Endothelial cell (in vitro differentiated cells): ENCODE measurements around the gene PRKD3. TPM values are rescaled to one million over a fixed set of nuclear protein-coding genes. Genes with fewer than 3 reads are reported as not detected.

Source experiments
- DNase-seq: peaks from one replicate; pipeline ENCODE4 v3.0.0; 2021; ENCODE audit warnings: low spot score
- H3K27ac Mint-ChIP-seq: one replicate; pipeline ENCODE4 v1.8.0; 2021; ENCODE audit warnings: mixed read lengths, inconsistent platforms; ENCODE audit not compliant: unreplicated experiment
- H3K27me3 Mint-ChIP-seq: one replicate; pipeline ENCODE4 v1.8.0; 2021; ENCODE audit warnings: mild to moderate bottlenecking, moderate library complexity, mixed read lengths, inconsistent platforms; ENCODE audit not compliant: unreplicated experiment
- H3K36me3 Mint-ChIP-seq: one replicate; pipeline ENCODE4 v1.8.0; 2021; ENCODE audit warnings: mild to moderate bottlenecking, low read depth, mixed read lengths, inconsistent platforms; ENCODE audit not compliant: unreplicated experiment
- H3K4me1 Mint-ChIP-seq: one replicate; pipeline ENCODE4 v1.8.0; 2021; ENCODE audit warnings: mild to moderate bottlenecking, mixed read lengths, inconsistent platforms; ENCODE audit not compliant: unreplicated experiment
- H3K4me3 Mint-ChIP-seq: one replicate; pipeline ENCODE4 v1.8.0; 2021; ENCODE audit warnings: mild to moderate bottlenecking, mixed read lengths, inconsistent platforms; ENCODE audit not compliant: unreplicated experiment
- H3K9me3 Mint-ChIP-seq: one replicate; pipeline ENCODE4 v1.8.0; 2021; ENCODE audit warnings: mixed read lengths, inconsistent platforms; ENCODE audit not compliant: unreplicated experiment
- CTCF ChIP-seq: fragments of 200-600 bp; sonication (generic); IDR thresholded peaks from one replicate; pipeline ENCODE4 v1.5.0; 2021; ENCODE audit warnings: antibody characterized with exemption; ENCODE audit not compliant: unreplicated experiment
- total RNA-seq: library from RNA; stranded (reverse); fragmentation: NEBNext Ultra II Directional; extraction: Animal tissue kit (Norgen Biotek cat#: 25700); gene quantifications from one replicate; pipeline ENCODE4 v1.2.1, GENCODE V29; 2021; ENCODE audit not compliant: unreplicated experiment

Gene PRKD3
- total RNA-seq, 1 donor from 2014 or later, result 71.3 TPM

GRCh38 chr2:37366773-37367172 is 42.1 kb upstream of the PRKD3 start:
- Mint-ChIP-seq H3K27me3 (peaks cover 1% of the 10 kb centered on the region), H3K36me3 (peaks cover 21% of the 10 kb centered on the region), H3K9me3 (no peaks in the 10 kb centered on the region), H3K4me1 (no peaks in the 10 kb centered on the region), H3K27ac (no peak overlapping the region), H3K4me3 (no peak overlapping the region)
- DNase-seq, result no peak
- TF ChIP-seq CTCF, result no peak

GRCh38 chr2:37365669-37366068 is 41.0 kb upstream of the PRKD3 start:
- H3K4me3 Mint-ChIP-seq, result no peak overlapping the region
- H3K27me3 Mint-ChIP-seq, result peaks cover 1% of the 10 kb centered on the region
- H3K27ac Mint-ChIP-seq, result no peak overlapping the region
- H3K4me1 Mint-ChIP-seq, result no peaks in the 10 kb centered on the region
- no peak for DNase-seq
- TF ChIP-seq CTCF, result no peak
- peaks cover 20% of the 10 kb centered on the region for H3K36me3 Mint-ChIP-seq
- H3K9me3 Mint-ChIP-seq, result no peaks in the 10 kb centered on the region

- Mint-ChIP-seq H3K27ac (no peak overlapping the region), H3K27me3 (peaks cover 1% of the 10 kb centered on the region), H3K9me3 (no peaks in the 10 kb centered on the region), H3K4me1 (no peaks in the 10 kb centered on the region), H3K4me3 (no peak overlapping the region), H3K36me3 (peaks cover 21% of the 10 kb centered on the region)
- DNase-seq, result no peak
- TF ChIP-seq CTCF, result no peak
Measured at GRCh38 chr2:37364351-37364750, 39.7 kb upstream of the PRKD3 start.

GRCh38 chr2:37361994-37362698 is 37.5 kb upstream of the PRKD3 start:
- no peak for DNase-seq
- no peak overlapping the region for H3K27ac Mint-ChIP-seq
- peaks cover 1% of the 10 kb centered on the region for H3K27me3 Mint-ChIP-seq
- H3K36me3 Mint-ChIP-seq, result peaks cover 15% of the 10 kb centered on the region
- H3K4me3 Mint-ChIP-seq, result no peak overlapping the region
- TF ChIP-seq CTCF, result no peak
- peaks cover 3% of the 10 kb centered on the region for H3K4me1 Mint-ChIP-seq
- no peaks in the 10 kb centered on the region for H3K9me3 Mint-ChIP-seq

GRCh38 chr2:37361216-37361815 is 36.7 kb upstream of the PRKD3 start:
- H3K9me3 Mint-ChIP-seq, result no peaks in the 10 kb centered on the region
- no peak for DNase-seq
- H3K27me3 Mint-ChIP-seq, result no peaks in the 10 kb centered on the region
- no peak for TF ChIP-seq CTCF
- H3K4me1 Mint-ChIP-seq, result peaks cover 3% of the 10 kb centered on the region
- H3K4me3 Mint-ChIP-seq, result no peak overlapping the region
- peaks cover 11% of the 10 kb centered on the region for H3K36me3 Mint-ChIP-seq
- no peak overlapping the region for H3K27ac Mint-ChIP-seq
